ENCODE measurements around the gene TPRG1.
"Not testable (repeated sequence)": the region's sequence is repeated elsewhere in the genome, so short reads cannot be mapped to it uniquely, and the experiment has no call there.

Gene TPRG1

DNA sequence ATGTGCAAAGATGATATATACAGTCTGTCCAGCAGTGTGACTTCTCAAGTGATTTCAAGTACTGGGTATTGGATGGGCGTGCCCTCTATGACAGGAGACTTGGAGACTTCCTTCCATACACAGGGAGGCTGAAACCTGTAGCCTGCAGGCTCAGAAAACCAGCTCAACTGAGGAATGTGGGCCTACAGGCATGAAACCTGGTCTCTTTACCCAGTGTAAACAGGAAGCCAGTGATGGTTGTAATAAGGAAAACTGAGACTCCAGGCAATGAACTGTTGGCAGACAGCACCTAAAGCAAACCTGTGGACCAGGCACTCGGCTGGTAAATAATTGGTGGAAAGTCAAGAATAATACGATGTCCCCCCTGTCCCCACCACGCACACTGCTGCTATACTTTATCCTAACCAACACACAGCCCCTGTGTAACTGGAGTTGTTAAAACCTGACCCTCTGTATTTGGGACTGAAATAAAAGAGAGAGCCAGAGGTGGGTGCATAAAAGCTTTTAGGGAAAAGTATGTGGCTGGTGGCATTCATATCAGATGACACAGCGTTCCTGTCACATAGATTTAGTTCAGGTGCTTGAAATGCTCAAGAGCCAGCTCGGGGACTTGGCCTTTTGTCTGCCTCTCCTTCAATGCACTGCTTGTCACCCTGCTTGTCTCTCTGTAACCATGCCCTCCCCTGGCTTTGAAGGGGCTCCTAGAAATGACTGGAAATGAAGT, 144.7 kb downstream of the TPRG1 start:
- no peak overlapping the region for H3K4me3 Mint-ChIP-seq
- DNase-seq (no peak), ATAC-seq (no peak)
- H3K4me1 Mint-ChIP-seq = peaks cover 17% of the 10 kb centered on the region
- H3K9me3 Mint-ChIP-seq = no peaks in the 10 kb centered on the region
- no peak overlapping the region for H3K27ac Mint-ChIP-seq
- no peaks in the 10 kb centered on the region for H3K27me3 Mint-ChIP-seq
- peaks cover 4% of the 10 kb centered on the region for H3K36me3 Mint-ChIP-seq (ENCODE audit: low read depth)

DNA sequence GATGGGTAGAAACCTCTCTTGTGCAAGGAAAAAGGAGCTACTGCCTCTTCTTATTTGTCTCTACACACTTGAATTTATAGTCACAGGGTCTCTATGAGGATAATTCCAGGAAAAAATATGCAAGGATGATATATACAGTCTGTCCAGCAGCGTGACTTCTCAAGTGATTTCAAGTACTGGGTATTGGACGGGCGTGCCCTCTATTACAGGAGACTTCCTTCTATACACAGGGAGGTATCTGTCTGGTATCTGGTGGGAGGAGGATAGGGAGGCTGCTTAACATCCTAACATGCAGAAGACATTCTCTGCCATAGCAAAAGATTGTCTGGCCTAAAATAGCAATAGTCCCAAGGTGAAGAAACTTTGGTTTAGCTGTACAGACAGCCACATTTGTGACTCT, 146.1 kb downstream of the TPRG1 start:
- Mint-ChIP-seq H3K36me3 (ENCODE audit: low read depth) (peaks cover 10% of the 10 kb centered on the region), H3K4me3 (no peak overlapping the region), H3K9me3 (peaks cover 8% of the 10 kb centered on the region), H3K27me3 (no peaks in the 10 kb centered on the region), H3K27ac (no peak overlapping the region), H3K4me1 (peaks cover 27% of the 10 kb centered on the region)
- ATAC-seq (no peak), DNase-seq (no peak)

DNA sequence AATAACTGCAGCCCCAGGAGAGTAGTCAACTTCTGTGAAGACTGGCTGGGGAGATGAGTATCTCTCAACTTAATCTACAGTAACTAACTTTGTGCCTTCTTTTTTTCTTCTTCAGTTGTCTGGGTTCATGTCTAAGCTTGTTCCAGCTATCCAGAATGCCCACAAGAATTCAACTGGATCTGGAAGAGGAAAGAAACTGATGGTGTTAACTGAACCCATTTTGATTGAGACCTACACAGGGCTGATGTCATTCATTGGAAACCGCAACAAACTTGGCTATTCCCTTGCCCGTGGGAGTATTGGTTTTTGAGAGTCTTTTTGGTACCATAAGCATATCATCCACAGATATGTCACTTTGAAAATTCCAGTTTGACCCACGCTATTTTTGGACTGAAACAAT, 148.7 kb downstream of the TPRG1 start:
- Mint-ChIP-seq H3K9me3 (peaks cover 14% of the 10 kb centered on the region), H3K36me3 (ENCODE audit: low read depth) (peaks cover 17% of the 10 kb centered on the region), H3K4me3 (no peak overlapping the region), H3K27ac (no peak overlapping the region), H3K27me3 (peaks cover 2% of the 10 kb centered on the region), H3K4me1 (peaks cover 52% of the 10 kb centered on the region)
- ATAC-seq (no peak), DNase-seq (no peak)

DNA sequence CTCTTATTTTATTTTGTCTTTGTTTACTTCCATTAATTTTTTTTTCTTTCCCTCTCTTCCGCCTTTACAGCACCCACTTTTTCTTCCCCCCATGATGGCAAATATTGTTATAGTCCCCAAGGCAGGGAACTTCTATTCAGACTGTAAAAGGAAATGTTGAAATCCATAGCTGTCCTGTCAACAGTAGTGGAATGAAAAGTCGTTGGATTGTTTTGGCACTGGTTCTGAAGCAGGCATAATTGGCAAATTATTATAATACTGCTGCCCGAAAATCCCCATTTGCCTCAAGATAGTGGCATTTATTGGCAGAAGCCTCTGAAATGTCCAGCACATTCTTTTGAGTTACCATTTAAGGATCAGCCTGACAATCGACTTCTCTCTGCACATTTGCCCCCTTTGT, 150.6 kb downstream of the TPRG1 start:
- peaks cover 61% of the 10 kb centered on the region for H3K4me1 Mint-ChIP-seq
- ATAC-seq (no peak), DNase-seq (no peak)
- peak overlapping the region; percentile 13 for H3K27ac Mint-ChIP-seq
- no peak overlapping the region for H3K4me3 Mint-ChIP-seq
- H3K9me3 Mint-ChIP-seq = peaks cover 14% of the 10 kb centered on the region
- peaks cover 17% of the 10 kb centered on the region for H3K36me3 Mint-ChIP-seq (ENCODE audit: low read depth)
- peaks cover 2% of the 10 kb centered on the region for H3K27me3 Mint-ChIP-seq

DNA sequence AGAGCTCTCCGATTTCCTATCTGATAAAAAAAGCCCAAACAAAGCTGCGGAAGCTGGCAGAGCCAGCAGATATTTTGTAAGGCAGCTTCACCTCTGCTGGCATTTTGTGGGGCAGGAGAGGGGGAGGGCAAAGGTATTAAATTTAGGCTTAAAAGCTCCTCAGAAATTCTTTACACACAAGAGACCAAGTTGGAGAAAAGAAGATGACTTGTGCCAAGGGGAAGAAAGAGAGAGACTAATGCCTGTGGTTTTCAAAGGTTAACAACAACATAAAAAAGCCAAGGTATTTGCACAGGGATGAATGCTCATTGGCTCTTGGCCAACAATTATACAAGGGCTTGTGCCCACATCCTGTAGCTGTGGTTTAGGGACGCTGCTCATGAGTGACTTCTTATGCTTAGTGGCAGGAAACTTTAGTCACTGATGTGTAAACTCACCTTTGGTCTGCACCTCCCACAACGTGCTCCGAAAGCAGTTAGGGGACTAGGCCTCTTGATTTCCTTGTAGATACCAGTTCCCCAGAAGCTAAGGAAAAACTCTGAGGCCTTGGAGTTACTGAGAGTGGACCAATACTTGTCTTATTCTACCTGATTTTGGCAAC, 152.9 kb downstream of the TPRG1 start:
- peak; percentile 99 for ATAC-seq
- Mint-ChIP-seq H3K27ac (peak overlapping the region; percentile 87), H3K27me3 (peaks cover 2% of the 10 kb centered on the region), H3K4me1 (peaks cover 72% of the 10 kb centered on the region), H3K36me3 (ENCODE audit: low read depth) (peaks cover 17% of the 10 kb centered on the region), H3K9me3 (peaks cover 14% of the 10 kb centered on the region), H3K4me3 (peak overlapping the region; percentile 60)
- peak; percentile 75 for DNase-seq

DNA sequence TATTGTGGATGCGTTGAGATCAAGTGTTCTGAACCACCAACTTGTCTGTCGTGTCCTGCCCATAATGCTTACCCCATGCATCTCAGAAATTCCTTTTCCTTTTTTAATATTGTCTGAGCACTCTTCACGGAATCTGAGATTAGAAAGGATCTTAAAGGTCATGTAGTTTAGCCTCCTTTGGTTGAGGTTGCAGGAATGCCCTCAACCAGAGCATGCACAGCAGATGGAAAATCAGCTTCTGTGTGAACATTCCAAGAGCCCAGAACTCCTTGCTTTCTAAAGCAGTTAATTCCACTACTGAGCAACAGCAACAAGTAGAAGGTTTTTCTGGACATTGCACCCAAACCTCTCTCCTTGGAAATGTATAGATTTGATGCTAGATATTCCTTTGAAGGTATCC, 153.7 kb downstream of the TPRG1 start:
- H3K27me3 Mint-ChIP-seq = peaks cover 2% of the 10 kb centered on the region
- H3K4me3 Mint-ChIP-seq = peak overlapping the region; percentile 60
- H3K27ac Mint-ChIP-seq = peak overlapping the region; percentile 87
- peaks cover 17% of the 10 kb centered on the region for H3K36me3 Mint-ChIP-seq (ENCODE audit: low read depth)
- ATAC-seq (no peak), DNase-seq (no peak)
- peaks cover 78% of the 10 kb centered on the region for H3K4me1 Mint-ChIP-seq
- H3K9me3 Mint-ChIP-seq = peaks cover 14% of the 10 kb centered on the region

DNA sequence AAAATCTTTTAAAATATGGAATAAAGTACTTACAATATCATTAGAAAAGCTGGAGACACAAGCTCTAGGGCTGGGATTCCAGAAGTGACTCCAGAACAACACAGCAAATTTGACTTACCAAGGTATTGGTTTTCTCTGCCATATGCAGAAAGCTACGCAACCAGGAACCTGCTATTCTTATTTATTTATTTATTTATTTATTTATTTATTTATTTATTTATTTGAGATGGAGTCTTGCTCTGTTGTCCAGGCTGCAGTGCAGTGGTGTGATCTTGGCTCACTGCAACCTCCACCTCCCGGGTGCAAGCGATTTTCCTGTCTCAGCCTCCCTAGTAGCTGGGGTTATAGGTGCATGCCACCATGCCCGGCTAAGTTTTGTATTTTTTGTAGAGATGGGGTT, 157.9 kb downstream of the TPRG1 start:
- not testable (repeated sequence) for DNase-seq; H3K4me3 Mint-ChIP-seq; H3K27me3 Mint-ChIP-seq; H3K9me3 Mint-ChIP-seq; ATAC-seq; H3K36me3 Mint-ChIP-seq (ENCODE audit: low read depth)
- H3K4me1 Mint-ChIP-seq = peaks cover 69% of the 10 kb centered on the region
- peak overlapping the region; percentile 47 for H3K27ac Mint-ChIP-seq

DNA sequence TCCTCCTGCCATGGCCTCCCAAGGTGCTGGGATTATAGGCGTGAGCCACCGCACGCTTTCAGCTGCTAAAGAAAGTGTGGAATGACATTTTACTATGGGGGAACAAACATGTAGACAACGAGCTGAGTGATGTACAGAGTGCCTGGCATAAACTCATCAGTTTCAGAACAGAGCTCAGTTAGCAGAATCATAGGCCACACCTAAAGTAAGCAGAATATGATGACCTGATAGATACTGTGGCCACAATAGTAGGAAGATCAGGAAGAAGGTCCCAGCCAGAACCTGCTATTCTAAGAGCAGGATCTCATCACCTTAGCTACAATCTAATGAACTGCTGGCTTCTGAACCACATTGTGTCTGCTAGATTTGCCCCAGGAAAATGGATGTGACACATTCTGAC, 158.3 kb downstream of the TPRG1 start:
- DNase-seq = no peak
- H3K27ac Mint-ChIP-seq = peak overlapping the region; percentile 47
- no peaks in the 10 kb centered on the region for H3K27me3 Mint-ChIP-seq
- no peak overlapping the region for H3K4me3 Mint-ChIP-seq
- H3K36me3 Mint-ChIP-seq (ENCODE audit: low read depth) = peaks cover 3% of the 10 kb centered on the region
- H3K4me1 Mint-ChIP-seq = peaks cover 68% of the 10 kb centered on the region
- no peak for ATAC-seq
- no peaks in the 10 kb centered on the region for H3K9me3 Mint-ChIP-seq

DNA sequence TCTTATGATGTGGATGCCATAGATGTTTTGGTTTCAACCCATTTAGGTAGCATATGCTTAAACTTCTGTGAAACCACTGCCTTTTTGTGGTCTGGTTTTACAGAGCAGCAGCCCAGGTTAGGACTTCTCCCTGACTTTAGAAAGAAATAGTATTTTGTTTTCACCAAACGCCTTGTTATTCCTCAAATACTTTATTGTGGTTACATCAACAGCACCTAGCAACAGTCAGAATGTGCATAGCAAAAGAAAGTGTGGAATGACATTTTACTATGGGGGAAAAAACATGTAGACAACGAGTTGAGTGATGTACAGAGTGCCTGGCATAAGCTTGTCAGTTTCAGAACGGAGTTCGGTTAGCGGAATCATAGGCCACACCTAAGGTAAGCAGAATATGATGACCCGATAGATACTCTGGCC, 159.2 kb downstream of the TPRG1 start:
- peaks cover 62% of the 10 kb centered on the region for H3K4me1 Mint-ChIP-seq
- H3K36me3 Mint-ChIP-seq (ENCODE audit: low read depth) = peaks cover 3% of the 10 kb centered on the region
- peak overlapping the region; percentile 55 for H3K27ac Mint-ChIP-seq
- H3K27me3 Mint-ChIP-seq = no peaks in the 10 kb centered on the region
- H3K4me3 Mint-ChIP-seq = peak overlapping the region; percentile 6
- H3K9me3 Mint-ChIP-seq = no peaks in the 10 kb centered on the region
- ATAC-seq = peak; percentile 85
- DNase-seq = no peak

DNA sequence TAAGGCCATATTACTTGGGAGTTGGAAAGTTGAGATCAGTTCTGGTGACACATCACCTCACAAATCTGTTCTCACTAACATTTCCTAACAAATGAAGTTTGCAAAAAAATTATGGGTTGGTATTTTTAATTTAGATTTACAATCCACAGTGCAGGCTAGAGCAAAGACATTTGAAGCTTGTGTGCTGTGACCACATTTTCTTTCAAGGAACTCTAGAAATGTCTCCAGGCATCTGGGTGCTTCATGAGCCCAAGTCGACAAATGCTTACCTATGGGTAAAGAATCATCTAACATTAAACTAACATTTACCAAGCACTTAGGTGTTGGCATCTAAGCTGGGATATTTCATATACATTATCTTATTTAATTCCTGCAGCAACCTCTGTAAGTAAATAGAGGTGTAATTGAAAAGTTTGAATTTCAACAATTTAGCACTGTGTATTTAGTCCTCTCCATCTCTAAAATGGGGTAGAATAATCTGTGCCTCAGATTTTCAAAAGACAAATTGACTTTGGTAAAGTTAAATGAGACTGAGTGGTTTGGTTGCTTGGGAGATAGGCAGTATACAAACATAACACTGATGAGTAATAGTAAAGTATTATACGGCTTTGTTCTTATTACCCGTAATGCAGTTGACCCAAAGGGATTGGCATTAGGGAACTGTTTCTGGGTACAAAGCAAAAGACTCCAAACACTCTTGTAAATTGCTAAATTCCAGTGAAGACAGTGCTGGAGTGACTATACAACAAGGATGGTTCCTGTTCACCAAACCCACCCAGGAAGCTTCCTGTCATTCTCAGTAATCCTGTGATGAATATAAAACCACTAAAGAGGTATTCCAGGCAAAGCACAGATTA, 162.5 kb downstream of the TPRG1 start:
- H3K9me3 Mint-ChIP-seq = no peaks in the 10 kb centered on the region
- ATAC-seq (no peak), DNase-seq (no peak)

DNA sequence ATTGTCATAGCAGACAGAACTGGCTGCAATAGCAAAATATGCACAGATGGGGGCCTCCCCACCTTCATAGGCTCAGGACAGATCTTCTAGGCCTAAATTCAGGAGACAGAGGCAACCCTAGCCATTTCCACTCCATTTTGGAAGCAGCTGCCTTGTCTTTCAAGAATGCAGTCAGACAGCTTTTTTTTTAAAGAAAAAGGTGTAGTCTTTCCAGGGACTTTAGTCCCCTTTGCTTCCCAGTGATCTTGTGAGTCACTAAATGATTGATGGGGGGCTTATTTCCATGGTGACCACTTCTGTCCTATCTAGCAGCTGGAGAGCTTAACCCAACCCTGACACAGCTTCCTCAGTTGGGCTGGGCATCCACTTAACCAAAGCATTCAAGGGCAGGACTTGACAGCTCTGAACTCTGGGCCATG, 165.9 kb downstream of the TPRG1 start:
- no peaks in the 10 kb centered on the region for H3K27me3 Mint-ChIP-seq
- no peak overlapping the region for H3K27ac Mint-ChIP-seq
- H3K4me1 Mint-ChIP-seq = peaks cover 21% of the 10 kb centered on the region
- no peak for ATAC-seq
- no peak for DNase-seq
- H3K36me3 Mint-ChIP-seq (ENCODE audit: low read depth) = peaks cover 2% of the 10 kb centered on the region
- H3K9me3 Mint-ChIP-seq = no peaks in the 10 kb centered on the region
- H3K4me3 Mint-ChIP-seq = no peak overlapping the region

More for the DNA sequence above, 162.5 kb downstream of the TPRG1 start:
- Mint-ChIP-seq H3K27ac (no peak overlapping the region), H3K27me3 (no peaks in the 10 kb centered on the region), H3K36me3 (ENCODE audit: low read depth) (peaks cover 3% of the 10 kb centered on the region), H3K4me1 (peaks cover 40% of the 10 kb centered on the region), H3K4me3 (no peak overlapping the region)

DNA sequence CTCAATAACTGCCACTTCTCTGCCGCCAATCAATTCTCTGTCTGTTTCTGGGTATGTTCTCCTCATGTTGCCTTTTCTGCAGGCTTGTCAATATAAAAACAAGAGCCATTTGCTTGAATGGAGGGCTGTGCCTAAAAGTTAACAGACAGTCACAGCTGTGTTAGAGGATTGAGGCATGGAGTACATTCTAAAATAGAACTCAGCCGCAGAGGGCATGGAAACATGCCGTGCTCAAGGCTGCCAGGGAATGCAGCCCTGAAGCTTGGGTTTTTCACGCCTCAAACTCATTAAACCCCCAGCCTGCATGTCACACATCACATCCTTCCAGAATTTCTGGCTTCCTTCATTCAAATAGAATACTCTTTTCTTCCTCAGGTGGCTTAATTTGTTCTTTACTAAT, 166.6 kb downstream of the TPRG1 start:
- DNase-seq = no peak
- Mint-ChIP-seq H3K27ac (no peak overlapping the region), H3K27me3 (no peaks in the 10 kb centered on the region), H3K4me3 (no peak overlapping the region), H3K9me3 (no peaks in the 10 kb centered on the region), H3K36me3 (ENCODE audit: low read depth) (no peaks in the 10 kb centered on the region), H3K4me1 (peaks cover 23% of the 10 kb centered on the region)
- no peak for ATAC-seq

DNA sequence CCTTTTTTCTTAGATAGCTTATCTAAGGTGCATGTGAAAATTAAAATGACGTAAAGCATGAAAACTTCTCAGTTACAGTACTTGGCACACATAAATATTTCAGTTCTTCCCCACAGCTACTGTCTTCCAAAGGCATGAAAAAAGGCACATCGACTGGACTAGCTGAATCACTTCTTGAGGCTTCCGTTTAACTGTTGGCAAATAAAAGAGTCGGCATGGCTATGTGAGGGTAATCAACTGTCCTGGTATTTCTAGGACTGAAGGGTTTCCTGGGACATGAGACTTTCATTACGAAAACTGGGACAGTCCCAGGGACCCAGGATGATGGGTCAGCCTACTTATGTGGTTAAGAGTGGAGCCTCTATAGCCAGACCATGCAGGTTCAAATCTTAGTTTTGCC, 168.2 kb downstream of the TPRG1 start:
- Mint-ChIP-seq H3K4me3 (no peak overlapping the region), H3K27ac (no peak overlapping the region), H3K27me3 (no peaks in the 10 kb centered on the region), H3K36me3 (ENCODE audit: low read depth) (no peaks in the 10 kb centered on the region), H3K9me3 (no peaks in the 10 kb centered on the region), H3K4me1 (peaks cover 8% of the 10 kb centered on the region)
- ATAC-seq (no peak), DNase-seq (no peak)

DNA sequence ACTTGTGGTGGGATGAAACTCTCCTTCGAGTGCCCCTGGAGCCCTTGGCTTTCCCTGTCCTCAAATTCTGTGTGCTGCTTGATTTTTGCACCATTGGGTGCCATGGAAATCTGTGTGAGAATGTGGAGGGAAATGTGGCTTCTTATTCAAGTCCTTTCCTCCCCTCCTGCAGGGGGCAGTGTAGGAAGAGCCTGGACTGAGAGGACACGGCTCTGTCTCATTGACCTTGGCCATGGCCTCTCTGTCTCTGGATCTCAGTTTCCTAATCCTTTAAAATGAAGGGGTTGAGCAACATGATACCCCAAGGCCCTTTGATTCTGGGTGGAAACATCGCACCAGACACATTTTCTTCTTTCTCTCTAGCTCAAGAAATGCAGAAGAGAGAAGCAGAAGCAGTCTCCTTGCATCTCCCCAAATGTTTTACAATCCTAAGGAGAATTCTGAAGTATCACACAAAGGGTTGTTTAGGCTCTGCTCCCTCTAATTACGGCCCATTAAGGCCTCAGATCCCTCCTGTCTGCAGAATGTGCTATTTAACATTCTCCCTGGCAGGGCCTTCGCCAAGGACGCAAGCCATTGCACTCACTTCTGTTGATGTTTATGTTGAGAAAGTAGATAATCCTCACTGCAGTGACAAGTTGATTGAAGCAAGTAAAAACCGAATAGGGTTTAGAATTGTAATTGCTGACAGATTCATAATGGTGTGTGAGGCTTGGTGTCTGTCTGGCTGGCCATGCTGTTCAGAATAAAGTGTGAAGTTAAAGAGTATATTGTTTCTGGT, 169.1 kb downstream of the TPRG1 start:
- peaks cover 6% of the 10 kb centered on the region for H3K4me1 Mint-ChIP-seq
- DNase-seq = peak; percentile 27
- no peak overlapping the region for H3K27ac Mint-ChIP-seq
- H3K9me3 Mint-ChIP-seq = no peaks in the 10 kb centered on the region
- no peak overlapping the region for H3K4me3 Mint-ChIP-seq
- no peaks in the 10 kb centered on the region for H3K27me3 Mint-ChIP-seq
- no peak for ATAC-seq
- H3K36me3 Mint-ChIP-seq (ENCODE audit: low read depth) = no peaks in the 10 kb centered on the region

Measured in activated naive CD8-positive, alpha-beta T cell treated with anti-CD3 and anti-CD28 coated beads, Interleukin-2, amount 50 U/mL, for 24 hours (primary cell).